ENCODE data around the gene TAB2.

DNA sequence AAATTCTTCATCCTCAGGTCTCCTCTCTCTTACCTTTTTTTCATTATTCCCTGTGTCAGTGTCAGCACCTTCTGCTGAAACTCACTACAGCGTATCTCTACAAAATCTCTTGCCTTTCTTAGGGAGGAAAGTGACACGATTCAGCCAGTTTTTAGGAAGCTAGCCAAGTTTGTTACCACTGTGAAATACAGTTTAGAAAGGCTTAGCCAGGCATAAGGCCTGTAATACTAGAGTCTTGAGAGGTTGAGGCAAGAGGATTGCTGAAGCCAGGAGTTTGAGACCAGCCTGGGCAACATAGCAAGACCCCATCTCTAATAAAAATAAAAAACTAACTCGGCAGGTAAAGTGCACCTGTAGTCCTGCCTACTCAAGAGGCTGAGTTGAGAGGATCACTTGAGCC, 16.7 kb downstream of the TAB2 start:
- no peak for TF ChIP-seq POLR2AphosphoS5 (IDR thresholded peaks at IDR 0.05; ENCODE audit: low read depth, low read length)
- TF ChIP-seq, protein P1, sequence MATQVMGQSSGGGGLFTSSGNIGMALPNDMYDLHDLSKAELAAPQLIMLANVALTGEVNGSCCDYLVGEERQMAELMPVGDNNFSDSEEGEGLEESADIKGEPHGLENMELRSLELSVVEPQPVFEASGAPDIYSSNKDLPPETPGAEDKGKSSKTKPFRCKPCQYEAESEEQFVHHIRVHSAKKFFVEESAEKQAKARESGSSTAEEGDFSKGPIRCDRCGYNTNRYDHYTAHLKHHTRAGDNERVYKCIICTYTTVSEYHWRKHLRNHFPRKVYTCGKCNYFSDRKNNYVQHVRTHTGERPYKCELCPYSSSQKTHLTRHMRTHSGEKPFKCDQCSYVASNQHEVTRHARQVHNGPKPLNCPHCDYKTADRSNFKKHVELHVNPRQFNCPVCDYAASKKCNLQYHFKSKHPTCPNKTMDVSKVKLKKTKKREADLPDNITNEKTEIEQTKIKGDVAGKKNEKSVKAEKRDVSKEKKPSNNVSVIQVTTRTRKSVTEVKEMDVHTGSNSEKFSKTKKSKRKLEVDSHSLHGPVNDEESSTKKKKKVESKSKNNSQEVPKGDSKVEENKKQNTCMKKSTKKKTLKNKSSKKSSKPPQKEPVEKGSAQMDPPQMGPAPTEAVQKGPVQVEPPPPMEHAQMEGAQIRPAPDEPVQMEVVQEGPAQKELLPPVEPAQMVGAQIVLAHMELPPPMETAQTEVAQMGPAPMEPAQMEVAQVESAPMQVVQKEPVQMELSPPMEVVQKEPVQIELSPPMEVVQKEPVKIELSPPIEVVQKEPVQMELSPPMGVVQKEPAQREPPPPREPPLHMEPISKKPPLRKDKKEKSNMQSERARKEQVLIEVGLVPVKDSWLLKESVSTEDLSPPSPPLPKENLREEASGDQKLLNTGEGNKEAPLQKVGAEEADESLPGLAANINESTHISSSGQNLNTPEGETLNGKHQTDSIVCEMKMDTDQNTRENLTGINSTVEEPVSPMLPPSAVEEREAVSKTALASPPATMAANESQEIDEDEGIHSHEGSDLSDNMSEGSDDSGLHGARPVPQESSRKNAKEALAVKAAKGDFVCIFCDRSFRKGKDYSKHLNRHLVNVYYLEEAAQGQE (IDR thresholded peaks at IDR 0.05; ENCODE audit: insufficient read depth in 1 of 2, low read depth in 2 of 2, low read length in 2 of 2), result no peak
